HL-60 (cell line): ENCODE results near the gene EYA3.

ENCODE experiments used
- DNase-seq, 2 experiments: peaks; one replicate each; pipeline ENCODE4 v3.0.0-alpha.2; 2010 to 2020; ENCODE audit warnings: low read depth in 1 of 2, low spot score in 1 of 2
- H3K27ac ChIP-seq: fragments of 250-450 bp; sonication (Bioruptor Pico); replicated peaks from 2 replicates; pipeline ENCODE4 v1.5.1; 2020; ENCODE audit warnings: mild to moderate bottlenecking, moderate library complexity
- H3K27me3 ChIP-seq: fragments of 250-450 bp; sonication (Bioruptor Pico); 2 replicates; pipeline ENCODE4 v1.5.1; 2021; ENCODE audit warnings: mild to moderate bottlenecking, moderate library complexity; ENCODE audit not compliant: insufficient read depth, poor library complexity, severe bottlenecking
- H3K4me3 ChIP-seq: replicated peaks from 2 replicates; pipeline ENCODE4 v1.5.1; 2011; ENCODE audit warnings: mild to moderate bottlenecking, control low read depth, low read length; ENCODE audit not compliant: insufficient read depth
- CTCF ChIP-seq: IDR thresholded peaks from one replicate; pipeline ENCODE4 v1.5.1; 2011; ENCODE audit warnings: low read length, control low read depth, inconsistent platforms; ENCODE audit not compliant: insufficient read depth
- GABPA ChIP-seq: IDR thresholded peaks from 2 replicates; pipeline ENCODE4 v1.6.1; 2012; ENCODE audit warnings: low read depth
- POLR2AphosphoS5 ChIP-seq: IDR thresholded peaks from 2 replicates; pipeline ENCODE4 v1.6.1; 2012; ENCODE audit warnings: low read depth
- REST ChIP-seq: IDR thresholded peaks from 2 replicates; pipeline ENCODE4 v1.6.1; 2012; ENCODE audit warnings: low read depth; ENCODE audit not compliant: insufficient replicate concordance
- SPI1 ChIP-seq: IDR thresholded peaks from 2 replicates; pipeline ENCODE4 v1.6.1; 2012; ENCODE audit warnings: low read depth, mild to moderate bottlenecking, borderline replicate concordance

EYA3 gene

DNA sequence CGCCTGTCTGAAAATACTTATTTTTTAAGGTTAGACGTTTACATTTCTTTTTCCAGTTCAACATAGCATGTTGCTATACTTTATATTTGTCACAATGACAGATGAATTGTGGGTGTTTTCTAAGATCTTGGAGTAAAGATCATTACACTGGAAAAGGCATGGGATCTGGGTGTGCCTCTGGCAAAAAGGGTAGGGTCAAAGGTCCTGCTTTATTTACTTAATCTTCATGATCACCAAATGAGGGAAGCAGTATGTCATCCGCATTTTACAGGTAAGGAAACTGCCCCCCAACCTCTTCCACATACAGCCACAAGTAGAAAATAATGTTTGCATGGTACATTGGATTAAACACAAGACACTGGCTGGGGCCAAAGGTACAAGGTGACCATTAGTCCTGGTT is 166.1 kb downstream of the EYA3 start:
- Histone ChIP-seq H3K4me3 (no peak overlapping the region), H3K27me3 (no peaks in the 10 kb centered on the region), H3K27ac (no peak overlapping the region)
- TF ChIP-seq SPI1 (no peak), CTCF (no peak), POLR2AphosphoS5 (no peak), GABPA (no peak), REST (no peak)
- DNase-seq, result no peak
